Neuronal stem cell (in vitro differentiated cells): ENCODE data around the gene STAT1.

Experiments
- DNase-seq: peaks from one replicate; pipeline ENCODE4 v3.0.0-alpha.2; 2013; ENCODE audit warnings: low spot score
- H2AFZ ChIP-seq: one replicate; pipeline ENCODE4 v1.6.1; 2013; ENCODE audit warnings: mild to moderate bottlenecking, low read length, inconsistent platforms
- H2AK5ac ChIP-seq: 2 replicates; pipeline ENCODE4 v1.6.1; 2013; ENCODE audit warnings: low read depth, mild to moderate bottlenecking, inconsistent platforms, low read length, moderate library complexity, mixed read lengths
- H2BK120ac ChIP-seq: 2 replicates; pipeline ENCODE4 v1.6.1; 2013; ENCODE audit warnings: low read depth, mild to moderate bottlenecking, inconsistent platforms, low read length, moderate library complexity, mixed read lengths
- H2BK12ac ChIP-seq: one replicate; pipeline ENCODE4 v1.6.1; 2013; ENCODE audit warnings: low read length, inconsistent platforms
- H2BK15ac ChIP-seq: 2 replicates; pipeline ENCODE4 v1.6.1; 2013; ENCODE audit warnings: mild to moderate bottlenecking, low read length, inconsistent platforms, mixed read lengths
- H2BK5ac ChIP-seq: one replicate; pipeline ENCODE4 v1.6.1; 2013; ENCODE audit warnings: inconsistent platforms, mild to moderate bottlenecking, low read length, moderate library complexity
- H3K14ac ChIP-seq: one replicate; pipeline ENCODE4 v1.6.1; 2013; ENCODE audit warnings: low read length, inconsistent platforms
- H3K18ac ChIP-seq: 2 replicates; pipeline ENCODE4 v1.6.1; 2013; ENCODE audit warnings: low read length, inconsistent platforms
- H3K23ac ChIP-seq: 2 replicates; pipeline ENCODE4 v1.6.1; 2013; ENCODE audit warnings: low read depth, mild to moderate bottlenecking, mixed read lengths, low read length, inconsistent platforms; ENCODE audit not compliant: poor library complexity
- H3K27ac ChIP-seq: replicated peaks from 3 replicates; pipeline ENCODE4 v1.5.1; 2013; ENCODE audit warnings: low read length, inconsistent platforms
- H3K27me3 ChIP-seq, 3 experiments: 2 replicates each; pipeline ENCODE4 v1.6.1; 2013; ENCODE audit warnings: low read length in 3 of 3, mild to moderate bottlenecking in 2 of 3, inconsistent platforms in 1 of 3, low read depth in 1 of 3, mixed read lengths in 1 of 3, moderate library complexity in 1 of 3; ENCODE audit not compliant: control insufficient read depth in 3 of 3, insufficient read depth in 3 of 3
- H3K36me3 ChIP-seq, 2 donors: replicated peaks in 1 of 2; 2 replicates each; pipeline ENCODE4 v1.6.1; 2013; ENCODE audit warnings: low read length in 2 of 2; ENCODE audit not compliant: control insufficient read depth in 2 of 2, insufficient read depth in 2 of 2
- H3K4ac ChIP-seq: 2 replicates; pipeline ENCODE4 v1.6.1; 2013; ENCODE audit warnings: inconsistent platforms, mild to moderate bottlenecking, low read length, moderate library complexity
- H3K4me1 ChIP-seq, 2 donors: 1 replicate in 1 of 2; 2 replicates in 1 of 2; pipeline ENCODE4 v1.6.1; 2013; ENCODE audit warnings: low read length in 2 of 2, low read depth in 1 of 2; ENCODE audit not compliant: control insufficient read depth in 2 of 2, insufficient read depth in 1 of 2
- H3K4me2 ChIP-seq: one replicate; pipeline ENCODE4 v1.6.1; 2013; ENCODE audit warnings: mild to moderate bottlenecking, low read length, inconsistent platforms; ENCODE audit not compliant: insufficient read depth, poor library complexity, severe bottlenecking
- H3K4me3 ChIP-seq, 2 donors: 2 replicates each; pipeline ENCODE4 v1.5.1; 2013; ENCODE audit warnings: low read length in 2 of 2, mild to moderate bottlenecking in 2 of 2, inconsistent platforms in 1 of 2, moderate library complexity in 1 of 2
- H3K79me1 ChIP-seq: one replicate; pipeline ENCODE4 v1.6.1; 2013; ENCODE audit warnings: low read depth, mild to moderate bottlenecking, inconsistent platforms, low read length, moderate library complexity
- H3K9ac ChIP-seq: one replicate; pipeline ENCODE4 v1.6.1; 2013; ENCODE audit warnings: mild to moderate bottlenecking, low read depth, low read length, inconsistent platforms; ENCODE audit not compliant: poor library complexity
- H3K9me3 ChIP-seq, 2 donors: replicated peaks in 1 of 2; 2 replicates each; pipeline versions ENCODE3 to v1.6.1; 2013; ENCODE audit warnings: low read length in 2 of 2, mild to moderate bottlenecking in 2 of 2, inconsistent platforms in 1 of 2, low read depth in 1 of 2, mixed read lengths in 1 of 2, moderate library complexity in 1 of 2; ENCODE audit not compliant: control insufficient read depth in 2 of 2, insufficient read depth in 1 of 2
- H4K8ac ChIP-seq: one replicate; pipeline ENCODE4 v1.6.1; 2013; ENCODE audit warnings: low read depth, mild to moderate bottlenecking, inconsistent platforms, low read length, moderate library complexity
- H4K91ac ChIP-seq: one replicate; pipeline ENCODE4 v1.6.1; 2013; ENCODE audit warnings: low read length, low read depth, mild to moderate bottlenecking, inconsistent platforms; ENCODE audit not compliant: poor library complexity
- WGBS, 2 donors: extraction: QIAGEN DNeasy Blood & Tissue Kit; methylation state at CpG; one replicate each; pipeline ENCODE4 v1.1.7; 2013; ENCODE audit warnings: missing lambda C conversion rate in 2 of 2, mixed read lengths in 1 of 2; ENCODE audit not compliant: insufficient read length in 2 of 2, insufficient replicate concordance in 1 of 2; ENCODE audit errors: extremely low coverage in 2 of 2; 5-methylcytosine and 5-hydroxymethylcytosine counted together

STAT1 gene

GRCh38 chr2:191001032-191001431, 12.9 kb downstream of the STAT1 start:
- no peaks in the 10 kb centered on the region for H3K4me1 ChIP-seq
- H3K9me3 ChIP-seq: peaks cover 0 to 5% of the 10 kb centered on the region in 2 donors
- H3K9ac ChIP-seq: no peak overlapping the region
- H2BK120ac ChIP-seq: no peak overlapping the region
- no peaks in the 10 kb centered on the region for H3K27me3 ChIP-seq
- DNase-seq: no peak
- no peak overlapping the region for H2BK12ac ChIP-seq
- no peak overlapping the region for H2BK5ac ChIP-seq
- H3K4me3 ChIP-seq: no peak overlapping the region
- no peak overlapping the region for H3K14ac ChIP-seq
- no peak overlapping the region for H3K23ac ChIP-seq
- H4K8ac ChIP-seq: no peak overlapping the region
- no peak overlapping the region for H3K18ac ChIP-seq
- H3K4me2 ChIP-seq: no peak overlapping the region
- H3K79me1 ChIP-seq: no peaks in the 10 kb centered on the region
- H3K27ac ChIP-seq: no peak overlapping the region
- H3K4ac ChIP-seq: no peak overlapping the region
- H3K36me3 ChIP-seq: peaks cover 30 to 99% of the 10 kb centered on the region in 2 donors
- no CpG with 5 or more reads among the region's 2 CpGs for WGBS, 2 donors
- H2AFZ ChIP-seq: no peak overlapping the region
- no peak overlapping the region for H2AK5ac ChIP-seq
- H4K91ac ChIP-seq: no peak overlapping the region
- no peak overlapping the region for H2BK15ac ChIP-seq

- WGBS, 2 donors: no CpG with 5 or more reads among the region's 9 CpGs
- no peaks in the 10 kb centered on the region for H3K79me1 ChIP-seq
- H3K4me3 ChIP-seq: no peak overlapping the region
- no peak overlapping the region for H2BK120ac ChIP-seq
- no peak for DNase-seq
- no peak overlapping the region for H2BK5ac ChIP-seq
- H3K14ac ChIP-seq: no peak overlapping the region
- H2BK15ac ChIP-seq: no peak overlapping the region
- H2AK5ac ChIP-seq: no peak overlapping the region
- H2BK12ac ChIP-seq: no peak overlapping the region
- H4K91ac ChIP-seq: no peak overlapping the region
- no peak overlapping the region for H4K8ac ChIP-seq
- H3K27ac ChIP-seq: no peak overlapping the region
- no peak overlapping the region for H3K18ac ChIP-seq
- H3K4me1 ChIP-seq: no peaks in the 10 kb centered on the region
- H3K9ac ChIP-seq: no peak overlapping the region
- H3K27me3 ChIP-seq: no peaks in the 10 kb centered on the region
- peaks cover 0 to 5% of the 10 kb centered on the region in 2 donors for H3K9me3 ChIP-seq
- no peak overlapping the region for H3K4ac ChIP-seq
- H2AFZ ChIP-seq: no peak overlapping the region
- H3K23ac ChIP-seq: no peak overlapping the region
- peaks cover 27 to 99% of the 10 kb centered on the region in 2 donors for H3K36me3 ChIP-seq
- H3K4me2 ChIP-seq: no peak overlapping the region
These were observed 13.9 kb downstream of the STAT1 start for GRCh38 chr2:190999949-191000665.

DNA sequence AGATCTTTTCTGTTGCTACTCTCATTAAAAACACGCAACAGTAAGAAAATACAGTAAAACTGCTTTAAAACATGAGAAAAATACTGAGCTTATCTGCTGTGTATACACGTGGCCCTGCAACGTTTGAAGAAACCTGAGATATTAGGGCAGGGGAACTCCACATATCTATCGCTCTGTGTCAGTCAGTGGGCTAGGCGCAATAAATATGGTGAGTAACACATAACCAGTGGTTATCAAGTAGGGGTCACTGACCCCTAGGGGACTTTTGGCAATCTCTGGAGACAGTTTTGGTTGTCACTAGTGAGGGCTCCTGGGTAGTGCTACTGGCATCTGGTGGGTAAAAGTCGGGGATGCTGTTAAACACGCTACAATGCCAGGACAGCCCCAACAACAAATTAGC, 14.9 kb downstream of the STAT1 start:
- Histone ChIP-seq H3K36me3 (peaks cover 31 to 97% of the 10 kb centered on the region in 2 donors), H2BK12ac (no peak overlapping the region), H4K91ac (no peak overlapping the region), H2AFZ (no peak overlapping the region), H3K9me3 (no peaks in the 10 kb centered on the region), H2BK5ac (no peak overlapping the region), H2BK120ac (no peak overlapping the region), H3K9ac (no peak overlapping the region), H3K27ac (no peak overlapping the region), H4K8ac (no peak overlapping the region), H2BK15ac (no peak overlapping the region), H3K18ac (no peak overlapping the region), H3K79me1 (no peaks in the 10 kb centered on the region), H3K4me3 (no peak overlapping the region), H2AK5ac (no peak overlapping the region), H3K4ac (no peak overlapping the region), H3K4me2 (no peak overlapping the region), H3K4me1 (no peaks in the 10 kb centered on the region), H3K23ac (no peak overlapping the region), H3K27me3 (no peaks in the 10 kb centered on the region), H3K14ac (no peak overlapping the region)
- no peak for DNase-seq
- no CpG with 5 or more reads among the region's 7 CpGs for WGBS, 2 donors

GRCh38 chr2:190997526-190998113, 16.4 kb downstream of the STAT1 start:
- H2BK12ac ChIP-seq: no peak overlapping the region
- no peak overlapping the region for H3K23ac ChIP-seq
- H2AFZ ChIP-seq: no peak overlapping the region
- H3K4me2 ChIP-seq: no peak overlapping the region
- no peak overlapping the region for H2AK5ac ChIP-seq
- H3K4ac ChIP-seq: no peak overlapping the region
- H4K8ac ChIP-seq: no peak overlapping the region
- H2BK15ac ChIP-seq: no peak overlapping the region
- H3K14ac ChIP-seq: no peak overlapping the region
- no CpG with 5 or more reads among the region's 8 CpGs for WGBS, 2 donors
- H3K27me3 ChIP-seq: no peaks in the 10 kb centered on the region
- no peak overlapping the region for H3K27ac ChIP-seq
- no peak overlapping the region for H3K18ac ChIP-seq
- H3K4me3 ChIP-seq: no peak overlapping the region
- H4K91ac ChIP-seq: no peak overlapping the region
- no peaks in the 10 kb centered on the region for H3K79me1 ChIP-seq
- no peak overlapping the region for H3K9ac ChIP-seq
- H3K4me1 ChIP-seq: no peaks in the 10 kb centered on the region
- no peak for DNase-seq
- no peaks in the 10 kb centered on the region for H3K9me3 ChIP-seq
- no peak overlapping the region for H2BK5ac ChIP-seq
- no peak overlapping the region for H2BK120ac ChIP-seq
- H3K36me3 ChIP-seq: peaks cover 24 to 97% of the 10 kb centered on the region in 2 donors
